Muscle layer of duodenum (tissue), 2 donors: ENCODE measurements around the gene SRRT.
"Not testable (repeated sequence)": the region's sequence is repeated elsewhere in the genome, so short reads cannot be mapped to it uniquely, and the experiment has no call there.

ENCODE experiments used
- H3K27ac ChIP-seq: one replicate; pipeline ENCODE4 v1.7.0; 2013; ENCODE audit warnings: mild to moderate bottlenecking, low read length
- H3K27me3 ChIP-seq: one replicate; pipeline ENCODE4 v1.7.0; 2013; ENCODE audit warnings: low read depth, mild to moderate bottlenecking, control low read depth, low read length
- H3K36me3 ChIP-seq, 2 donors: one replicate each; pipeline ENCODE4 v1.7.0; 2013; ENCODE audit warnings: low read length in 2 of 2, control low read depth in 1 of 2, mild to moderate bottlenecking in 1 of 2; ENCODE audit not compliant: insufficient read depth in 2 of 2, control insufficient read depth in 1 of 2
- H3K4me1 ChIP-seq, 2 donors: one replicate each; pipeline ENCODE4 v1.7.0; 2013; ENCODE audit warnings: low read length in 2 of 2, mild to moderate bottlenecking in 2 of 2, control low read depth in 1 of 2, moderate library complexity in 1 of 2; ENCODE audit not compliant: insufficient read depth in 2 of 2, control insufficient read depth in 1 of 2
- H3K4me3 ChIP-seq, 2 donors: one replicate each; pipeline ENCODE4 v1.7.0; 2013; ENCODE audit warnings: low read length in 2 of 2, low read depth in 1 of 2, mild to moderate bottlenecking in 1 of 2
- H3K9me3 ChIP-seq, 2 donors: one replicate each; pipeline ENCODE4 v1.7.0; 2013; ENCODE audit warnings: low read length in 2 of 2, control low read depth in 1 of 2, mild to moderate bottlenecking in 1 of 2; ENCODE audit not compliant: control insufficient read depth in 1 of 2
- donor health status: healthy.

The SRRT gene

GRCh38 chr7:100899432-100899831 lies 24.5 kb downstream of the SRRT start:
- H3K9me3 ChIP-seq = no peaks in the 10 kb centered on the region

GRCh38 chr7:100900978-100901377 lies 26.1 kb downstream of the SRRT start:
- Histone ChIP-seq H3K27ac (no peak overlapping the region), H3K27me3 (peaks cover 5% of the 10 kb centered on the region), H3K4me3 (no peak overlapping the region), H3K9me3 (no peaks in the 10 kb centered on the region), H3K4me1 (peaks cover 0 to 12% of the 10 kb centered on the region in 2 donors), H3K36me3 (no peaks in the 10 kb centered on the region)

More at GRCh38 chr7:100899432-100899831, 24.5 kb downstream of the SRRT start:
- Histone ChIP-seq H3K4me3 (no peak overlapping the region), H3K27ac (no peak overlapping the region), H3K27me3 (peaks cover 6% of the 10 kb centered on the region), H3K36me3 (no peaks in the 10 kb centered on the region), H3K4me1 (peaks cover 0 to 22% of the 10 kb centered on the region in 2 donors)

- Histone ChIP-seq H3K4me3 (no peak overlapping the region), H3K9me3 (peaks cover 0 to 2% of the 10 kb centered on the region in 2 donors), H3K36me3 (no peaks in the 10 kb centered on the region), H3K27me3 (no peaks in the 10 kb centered on the region), H3K4me1 (peaks cover 0 to 5% of the 10 kb centered on the region in 2 donors), H3K27ac (no peak overlapping the region)
Observed at GRCh38 chr7:100901921-100902332, 27.0 kb downstream of the SRRT start.

- Histone ChIP-seq H3K27ac (no peak overlapping the region), H3K9me3 (peaks cover 0 to 2% of the 10 kb centered on the region in 2 donors), H3K27me3 (no peaks in the 10 kb centered on the region), H3K4me3 (no peak overlapping the region), H3K4me1 (no peaks in the 10 kb centered on the region), H3K36me3 (no peaks in the 10 kb centered on the region)
Observed at GRCh38 chr7:100902638-100903037, 27.7 kb downstream of the SRRT start.

GRCh38 chr7:100908512-100908911 lies 33.6 kb downstream of the SRRT start:
- H3K4me1 ChIP-seq = no peaks in the 10 kb centered on the region
- H3K27ac ChIP-seq = no peak overlapping the region
- H3K27me3 ChIP-seq = no peaks in the 10 kb centered on the region
- no peak overlapping the region for H3K4me3 ChIP-seq
- H3K9me3 ChIP-seq = peaks cover 0 to 2% of the 10 kb centered on the region in 2 donors
- H3K36me3 ChIP-seq = no peaks in the 10 kb centered on the region

- H3K27ac ChIP-seq, H3K36me3 ChIP-seq, H3K4me1 ChIP-seq, H3K9me3 ChIP-seq, H3K4me3 ChIP-seq, H3K27me3 ChIP-seq: not testable (repeated sequence)
Observed at GRCh38 chr7:100910443-100910842, 35.5 kb downstream of the SRRT start.

- no peaks in the 10 kb centered on the region for H3K36me3 ChIP-seq
- H3K9me3 ChIP-seq = no peaks in the 10 kb centered on the region
- no peaks in the 10 kb centered on the region for H3K27me3 ChIP-seq
- H3K27ac ChIP-seq = no peak overlapping the region
- no peaks in the 10 kb centered on the region for H3K4me1 ChIP-seq
- no peak overlapping the region for H3K4me3 ChIP-seq
Observed at GRCh38 chr7:100911484-100911883, 36.6 kb downstream of the SRRT start.

- Histone ChIP-seq H3K4me3 (no peak overlapping the region), H3K36me3 (no peaks in the 10 kb centered on the region), H3K9me3 (no peaks in the 10 kb centered on the region), H3K27me3 (no peaks in the 10 kb centered on the region), H3K27ac (no peak overlapping the region), H3K4me1 (no peaks in the 10 kb centered on the region)
Observed at GRCh38 chr7:100914208-100914878, 39.4 kb downstream of the SRRT start.

GRCh38 chr7:100914879-100915447 lies 40.1 kb downstream of the SRRT start:
- no peak overlapping the region for H3K27ac ChIP-seq

GRCh38 chr7:100919335-100919734 lies 44.4 kb downstream of the SRRT start:
- H3K4me3 ChIP-seq, H3K27ac ChIP-seq, H3K4me1 ChIP-seq, H3K27me3 ChIP-seq, H3K9me3 ChIP-seq, H3K36me3 ChIP-seq: not testable (repeated sequence)

More at GRCh38 chr7:100914879-100915447, 40.1 kb downstream of the SRRT start:
- H3K4me3 ChIP-seq = no peak overlapping the region
- H3K36me3 ChIP-seq = no peaks in the 10 kb centered on the region
- H3K27me3 ChIP-seq = no peaks in the 10 kb centered on the region
- no peaks in the 10 kb centered on the region for H3K9me3 ChIP-seq
- no peaks in the 10 kb centered on the region for H3K4me1 ChIP-seq

GRCh38 chr7:100919779-100920437 lies 45.0 kb downstream of the SRRT start:
- H3K36me3 ChIP-seq, H3K4me1 ChIP-seq, H3K27ac ChIP-seq, H3K4me3 ChIP-seq, H3K9me3 ChIP-seq, H3K27me3 ChIP-seq: not testable (repeated sequence)
